HG03045 (cell line): ENCODE data around the gene ZNF891.

ENCODE experiments used
- ATAC-seq: cut with Tn5 transposase; IDR thresholded peaks from one replicate; pipeline ENCODE4 v1.9.1; 2021; ENCODE audit warnings: mild to moderate bottlenecking, moderate library complexity; ENCODE audit not compliant: unreplicated experiment

ZNF891 gene

DNA sequence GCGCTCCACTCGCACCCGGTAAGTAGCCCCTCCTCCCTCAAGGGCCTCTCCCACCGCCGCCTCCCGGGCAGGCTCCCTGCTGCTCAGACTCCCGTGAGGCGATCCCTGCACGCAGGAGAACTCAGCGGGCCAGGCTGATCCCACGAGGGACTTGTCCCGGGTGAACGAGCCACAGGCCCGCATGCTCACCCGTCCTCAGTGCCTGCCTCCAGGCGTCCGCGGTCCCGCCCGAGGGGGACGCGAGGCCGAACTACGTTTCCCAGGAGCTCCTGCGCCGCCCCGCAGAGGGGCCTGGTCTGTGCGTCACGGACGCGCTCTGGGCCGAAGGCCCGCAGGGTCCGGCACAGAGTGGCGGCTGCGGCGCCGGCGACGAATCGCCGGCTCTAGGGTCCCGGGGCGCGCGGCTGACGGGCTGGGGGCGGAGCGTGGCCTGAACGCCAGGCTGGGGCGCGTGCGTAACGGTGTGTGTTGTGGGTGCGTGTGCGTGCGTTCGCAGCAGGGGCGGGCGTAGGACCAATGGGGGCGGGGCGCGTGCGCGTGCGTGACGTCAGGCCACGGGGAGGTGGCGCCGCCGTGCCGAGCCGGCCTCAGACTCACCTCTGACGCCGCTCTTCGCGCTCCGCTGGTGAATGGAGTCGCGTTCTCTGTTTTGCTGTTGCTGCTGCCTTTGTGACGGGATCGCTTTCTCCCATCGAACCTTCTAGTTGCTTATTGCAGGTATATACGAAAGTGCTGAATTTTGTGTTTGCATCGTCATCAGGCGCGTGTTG, at the start of gene ZNF891, which contains the start of gene ZNF10:
Gene ZNF891, minus strand, starts transcription at position 237 of the 770 bp plus-strand sequence. CDS start 8,356 bp downstream, outside the sequence.
Gene ZNF10, plus strand, starts transcription at position 590 of the 770 bp plus-strand sequence. CDS start 13,866 bp downstream, outside the sequence.
- peak; percentile 90 for ATAC-seq

GRCh38 chr12:133174901-133175300, 44.8 kb upstream of the ZNF891 start:
- no peak for ATAC-seq

GRCh38 chr12:133172491-133172890, 42.4 kb upstream of the ZNF891 start:
- ATAC-seq = no peak

- ATAC-seq = no peak
Measured at GRCh38 chr12:133165776-133166175, 35.7 kb upstream of the ZNF891 start.

DNA sequence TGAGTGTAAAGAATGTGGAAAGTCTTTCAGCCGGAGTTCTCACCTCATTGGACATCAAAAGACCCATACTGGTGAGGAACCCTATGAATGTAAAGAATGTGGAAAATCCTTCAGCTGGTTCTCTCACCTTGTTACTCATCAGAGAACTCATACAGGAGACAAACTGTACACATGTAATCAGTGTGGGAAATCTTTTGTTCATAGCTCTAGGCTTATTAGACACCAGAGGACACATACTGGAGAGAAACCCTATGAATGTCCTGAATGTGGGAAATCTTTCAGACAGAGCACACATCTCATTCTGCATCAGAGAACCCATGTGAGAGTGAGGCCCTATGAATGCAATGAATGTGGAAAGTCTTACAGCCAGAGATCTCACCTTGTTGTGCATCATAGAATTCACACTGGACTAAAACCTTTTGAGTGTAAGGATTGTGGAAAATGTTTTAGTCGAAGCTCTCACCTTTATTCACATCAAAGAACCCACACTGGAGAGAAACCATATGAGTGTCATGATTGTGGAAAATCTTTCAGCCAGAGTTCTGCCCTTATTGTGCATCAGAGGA, 26.1 kb upstream of the ZNF891 start:
- ATAC-seq = no peak

GRCh38 chr12:133145981-133146380, 15.9 kb upstream of the ZNF891 start:
- no peak for ATAC-seq

DNA sequence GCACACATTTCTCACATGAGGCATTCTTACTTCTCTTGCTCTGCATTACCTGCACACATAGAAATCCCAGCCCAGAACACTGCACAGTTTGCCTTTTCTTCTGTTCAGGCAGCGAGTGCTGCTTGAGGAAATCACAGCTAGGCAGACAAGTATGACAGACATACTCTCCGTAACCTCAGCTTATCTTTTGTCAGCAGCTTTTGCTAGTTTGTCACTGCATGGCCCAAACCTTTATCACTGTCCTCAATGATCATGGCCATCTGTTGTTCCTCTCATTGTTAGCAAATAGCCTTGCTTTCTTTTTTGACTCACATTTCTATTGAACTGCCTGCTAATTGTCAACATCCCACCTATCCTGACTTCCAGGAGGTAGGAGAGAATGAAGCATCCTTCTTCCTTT, 5.7 kb upstream of the ZNF891 start:
- ATAC-seq = no peak

- peak; percentile 6 for ATAC-seq
Measured at GRCh38 chr12:133130808-133131128, 694 bp upstream of the ZNF891 start.

DNA sequence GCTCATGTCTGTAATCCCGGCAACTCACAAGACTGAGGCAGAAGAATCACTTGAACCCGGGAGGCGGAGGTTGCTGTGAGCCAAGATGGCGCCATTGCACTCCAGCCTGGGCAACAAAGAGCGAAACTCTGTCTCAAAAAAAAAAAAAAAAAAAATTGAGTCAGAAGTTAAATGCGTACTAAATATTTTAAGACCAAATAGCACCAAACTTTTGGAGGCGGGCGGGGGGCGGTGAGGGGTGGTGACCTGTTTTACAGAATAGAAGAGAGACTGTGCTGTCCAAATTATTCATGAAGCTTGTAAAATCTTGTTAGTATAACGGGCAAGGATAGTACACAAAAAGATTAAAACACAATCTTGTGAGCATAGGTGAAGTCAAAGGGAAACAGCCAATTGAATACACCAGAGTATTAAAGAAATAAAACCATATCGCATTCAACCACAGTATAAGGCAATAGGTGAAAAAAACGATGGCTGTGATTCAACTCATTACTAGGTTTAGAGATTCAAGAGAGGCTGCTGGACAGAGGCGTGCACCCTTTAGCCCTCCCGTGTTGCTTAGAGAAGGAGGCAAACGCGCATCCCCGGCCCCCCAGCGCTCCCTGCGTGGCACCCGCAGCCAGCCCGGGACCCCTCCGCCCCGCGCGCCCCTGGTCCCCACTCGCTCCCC, 571 bp downstream of the ZNF891 start:
- ATAC-seq = no peak

DNA sequence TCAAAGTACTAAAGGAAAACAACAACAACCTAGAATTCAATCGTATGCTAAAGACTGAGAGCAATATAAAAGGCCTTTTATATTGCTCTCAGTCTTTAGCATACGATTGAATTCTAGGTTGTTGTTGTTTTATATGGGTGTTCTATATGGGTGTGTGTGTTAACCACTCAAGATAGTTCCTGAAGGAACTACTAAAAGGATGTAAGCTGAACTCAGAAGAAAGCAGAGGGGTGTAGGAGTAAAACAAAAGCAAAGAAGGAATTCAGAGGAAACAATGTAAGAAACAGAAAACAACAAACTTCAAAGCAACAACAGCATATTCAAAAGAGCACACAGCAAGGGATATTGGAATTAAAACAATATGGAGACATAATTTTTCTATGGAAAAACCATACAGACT, 5.4 kb downstream of the ZNF891 start:
- ATAC-seq = no peak

DNA sequence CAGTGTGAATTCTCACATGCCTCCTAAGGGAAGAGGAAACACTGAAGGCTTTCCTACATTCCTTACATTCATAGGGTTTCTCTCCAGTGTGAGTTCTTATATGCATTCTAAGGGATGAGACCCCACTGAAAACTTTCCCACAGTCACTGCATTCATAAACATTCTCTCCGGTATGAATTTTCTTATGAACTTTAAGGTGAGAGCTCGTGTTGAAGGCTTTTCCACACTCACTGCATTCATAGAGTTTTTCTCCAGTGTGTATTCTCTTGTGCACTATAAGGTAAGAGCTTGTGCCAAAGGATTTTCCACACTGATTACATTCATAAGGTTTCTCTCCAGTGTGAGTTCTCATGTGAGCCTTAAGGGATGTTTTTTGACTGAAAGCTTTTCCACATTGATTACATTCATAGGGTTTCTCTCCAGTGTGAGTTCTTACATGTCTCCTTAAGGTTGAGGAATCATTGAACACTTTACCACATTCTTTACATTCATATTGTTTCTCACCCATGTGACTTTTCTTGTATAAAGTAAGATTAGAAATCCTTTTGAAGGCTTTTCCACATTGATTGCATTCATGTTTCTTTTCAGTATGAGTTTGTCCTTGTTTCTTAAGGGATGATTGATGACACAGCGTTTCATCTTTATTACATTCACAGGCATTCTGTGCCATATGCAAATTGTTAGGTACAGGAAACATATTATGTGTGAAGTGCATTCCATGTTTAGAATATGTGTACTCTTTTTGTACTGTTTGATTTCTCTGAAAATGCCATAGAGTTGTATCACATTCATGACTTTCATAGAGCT, 9.5 kb downstream of the ZNF891 start:
- ATAC-seq = no peak

- no peak for ATAC-seq
Measured at GRCh38 chr12:133108150-133108549, 21.9 kb downstream of the ZNF891 start.

DNA sequence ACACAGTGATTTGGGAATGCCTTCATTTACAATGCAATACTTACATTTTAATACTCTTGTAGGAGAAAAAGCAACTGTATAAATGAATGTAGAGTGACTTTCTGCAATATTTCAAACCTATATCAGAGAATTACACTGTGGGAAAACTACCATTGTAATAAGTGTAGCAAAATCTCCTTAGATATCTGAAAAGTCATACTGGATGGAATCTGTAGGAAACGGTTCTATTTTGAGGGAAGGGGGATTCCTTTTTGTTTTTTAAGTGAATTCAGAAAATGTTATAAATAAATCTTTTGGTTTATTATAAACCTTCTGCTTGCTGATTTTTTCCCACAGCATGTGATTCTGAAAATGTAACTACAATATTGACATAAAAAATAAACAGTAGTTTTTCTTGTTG, 23.0 kb downstream of the ZNF891 start:
- ATAC-seq = no peak

DNA sequence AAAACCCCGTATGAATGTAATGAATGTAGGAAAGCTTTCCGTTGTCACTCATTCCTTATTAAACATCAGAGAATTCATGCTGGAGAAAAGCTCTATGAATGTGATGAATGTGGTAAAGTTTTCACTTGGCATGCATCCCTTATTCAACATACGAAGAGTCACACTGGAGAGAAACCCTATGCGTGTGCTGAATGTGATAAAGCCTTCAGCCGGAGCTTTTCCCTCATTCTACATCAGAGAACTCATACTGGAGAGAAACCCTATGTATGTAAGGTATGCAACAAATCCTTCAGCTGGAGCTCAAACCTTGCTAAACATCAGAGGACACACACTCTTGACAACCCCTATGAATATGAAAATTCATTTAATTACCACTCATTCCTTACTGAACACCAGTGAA, 23.8 kb downstream of the ZNF891 start:
- no peak for ATAC-seq

- no peak for ATAC-seq
Measured at GRCh38 chr12:133105620-133106019, 24.5 kb downstream of the ZNF891 start.

GRCh38 chr12:133083345-133083744, 46.7 kb downstream of the ZNF891 start:
- ATAC-seq = no peak

DNA sequence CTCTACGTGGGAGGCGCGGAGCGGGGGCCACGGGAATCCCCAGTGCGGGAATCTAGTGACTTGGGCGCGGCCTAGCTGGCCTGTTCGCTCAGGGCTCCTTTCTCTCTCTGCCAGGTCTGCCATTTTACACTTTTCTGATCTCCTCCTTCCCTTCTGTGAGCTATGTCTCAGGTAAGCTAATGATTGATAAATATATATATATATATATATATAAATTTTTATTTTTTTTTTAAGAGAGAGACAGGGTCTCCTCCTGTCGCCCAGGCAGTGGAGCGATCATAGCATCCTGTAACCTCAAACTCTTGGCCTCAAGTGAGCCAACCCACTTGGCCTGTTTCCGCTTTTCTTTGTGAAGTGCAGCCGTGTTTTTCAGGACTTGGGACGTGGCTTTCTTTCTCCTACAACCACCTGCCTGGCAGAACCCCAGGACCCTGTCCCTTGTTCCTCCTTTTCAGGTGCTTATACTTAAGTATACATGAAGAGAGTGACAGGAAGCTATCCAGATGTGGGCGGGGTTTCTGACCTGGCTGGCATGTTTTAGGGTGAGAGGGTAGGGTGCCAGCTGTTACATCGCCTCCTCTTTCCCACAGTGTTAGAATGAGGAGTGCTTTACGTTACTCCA, 48.8 kb downstream of the ZNF891 start:
- no peak for ATAC-seq

GRCh38 chr12:133080368-133081158, 49.5 kb downstream of the ZNF891 start, which contains the start of gene ZNF140:
TSS of gene ZNF140 (plus strand) at chr12:133080923. CDS start at chr12:133081321, 398 bp downstream.
- peak; percentile 76 for ATAC-seq

DNA sequence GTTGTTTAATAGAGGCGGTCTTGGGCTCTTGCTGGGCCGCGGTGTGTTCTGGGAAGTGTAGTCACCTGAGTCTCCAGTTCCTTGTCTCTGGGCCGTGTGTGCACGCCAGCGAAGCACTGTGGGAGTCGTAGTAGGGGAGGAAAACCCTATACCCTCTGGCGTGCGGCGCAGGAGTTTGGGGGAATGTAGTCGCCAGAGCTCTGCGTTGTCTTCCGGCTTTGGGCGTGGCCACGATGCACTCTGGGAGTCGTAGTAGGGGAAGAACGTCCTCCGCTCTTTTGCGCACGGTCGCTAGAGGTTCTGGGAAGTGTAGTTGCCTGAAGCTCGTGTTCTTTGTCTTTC, 50.1 kb downstream of the ZNF891 start:
- ATAC-seq = peak; percentile 82

GRCh38 chr12:133073836-133074235, 56.2 kb downstream of the ZNF891 start:
- no peak for ATAC-seq
